NCI-H146 (cell line): ENCODE data around the gene LSM2.
A peak's percentile ranks its signal among the peaks of the same experiment; 100 is the strongest.

Experiments
- DNase-seq: peaks from one replicate; lab custom pipeline; 2025; lab: John Stamatoyannopoulos, UW

Gene LSM2

GRCh38 chr6:31750411-31751022, 56.2 kb downstream of the LSM2 start:
- no peak for DNase-seq

- peak; percentile 36 for DNase-seq
Measured at GRCh38 chr6:31749301-31750036, 57.3 kb downstream of the LSM2 start.
